ENCODE results near the gene EPHB2.
"Not testable (repeated sequence)": the region's sequence is repeated elsewhere in the genome, so short reads cannot be mapped to it uniquely, and the experiment has no call there.

EPHB2 gene

GRCh38 chr1:22841142-22841541 lies 130.5 kb downstream of the EPHB2 start:
- DNase-seq (ENCODE audit: insufficient read length, low spot score) = no peak
- no peak for FAIRE-seq

GRCh38 chr1:22841860-22842281 lies 131.2 kb downstream of the EPHB2 start:
- TF ChIP-seq CTCF (IDR thresholded peaks at IDR 0.05; ENCODE audit: insufficient read depth, missing control alignments) = no peak
- FAIRE-seq = no peak
- no peak for DNase-seq (ENCODE audit: insufficient read length, low spot score)

More at GRCh38 chr1:22841142-22841541, 130.5 kb downstream of the EPHB2 start:
- TF ChIP-seq CTCF (IDR thresholded peaks at IDR 0.05; ENCODE audit: insufficient read depth, missing control alignments) = no peak

GRCh38 chr1:22843441-22844183 lies 133.0 kb downstream of the EPHB2 start:
- not testable (repeated sequence) for DNase-seq (ENCODE audit: insufficient read length, low spot score); FAIRE-seq

- no peak for TF ChIP-seq CTCF (IDR thresholded peaks at IDR 0.05; ENCODE audit: insufficient read depth, missing control alignments)
- FAIRE-seq (no peak), DNase-seq (ENCODE audit: insufficient read length, low spot score) (no peak)
These were observed 134.0 kb downstream of the EPHB2 start for GRCh38 chr1:22844621-22845020.

- no peak for TF ChIP-seq CTCF (IDR thresholded peaks at IDR 0.05; ENCODE audit: insufficient read depth, missing control alignments)
- DNase-seq (ENCODE audit: insufficient read length, low spot score) (no peak), FAIRE-seq (no peak)
These were observed 134.8 kb downstream of the EPHB2 start for GRCh38 chr1:22845398-22845935.

GRCh38 chr1:22846458-22846857 lies 135.8 kb downstream of the EPHB2 start:
- DNase-seq (ENCODE audit: insufficient read length, low spot score) (no peak), FAIRE-seq (no peak)
- TF ChIP-seq CTCF (IDR thresholded peaks at IDR 0.05; ENCODE audit: insufficient read depth, missing control alignments) = no peak

- TF ChIP-seq CTCF (IDR thresholded peaks at IDR 0.05; ENCODE audit: insufficient read depth, missing control alignments) = no peak
- DNase-seq (ENCODE audit: insufficient read length, low spot score) = no peak
- FAIRE-seq = no peak
These were observed 136.6 kb downstream of the EPHB2 start for GRCh38 chr1:22847249-22847648.
